ENCODE measurements around the gene LRRC32.
"Not testable (repeated sequence)": the region's sequence is repeated elsewhere in the genome, so short reads cannot be mapped to it uniquely, and the experiment has no call there.

LRRC32 gene

GRCh38 chr11:76648061-76648460, 22.5 kb downstream of the LRRC32 start (continued):
- TF ChIP-seq POU6F1 (CRISPR knock-in tag; IDR thresholded peaks at IDR 0.05; ENCODE audit: borderline replicate concordance, low read depth), result no peak

GRCh38 chr11:76646882-76647534, 23.5 kb downstream of the LRRC32 start:
- no peak for TF ChIP-seq RARB (CRISPR knock-in tag; IDR thresholded peaks at IDR 0.05)
- peak; percentile 96 for TF ChIP-seq ZNF8 (CRISPR knock-in tag; IDR thresholded peaks at IDR 0.05)
- no peak for ATAC-seq

GRCh38 chr11:76644591-76644990, 26.0 kb downstream of the LRRC32 start:
- ATAC-seq, result no peak
- no peak for TF ChIP-seq ESRRG (CRISPR knock-in tag; IDR thresholded peaks at IDR 0.05)
- no peak for TF ChIP-seq SNAI2 (CRISPR knock-in tag; IDR thresholded peaks at IDR 0.05)
- TF ChIP-seq TOX (CRISPR knock-in tag; IDR thresholded peaks at IDR 0.05; ENCODE audit: borderline replicate concordance), result no peak
- TF ChIP-seq CREB5 (CRISPR knock-in tag; IDR thresholded peaks at IDR 0.05; ENCODE audit: low read depth), result no peak
- TF ChIP-seq ZFP30 (CRISPR knock-in tag; IDR thresholded peaks at IDR 0.05), result no peak
- TF ChIP-seq PPARA (CRISPR knock-in tag; IDR thresholded peaks at IDR 0.05; ENCODE audit: borderline replicate concordance), result no peak

- ATAC-seq, result not testable (repeated sequence)
These were observed 26.8 kb downstream of the LRRC32 start for GRCh38 chr11:76643711-76644110.

- ATAC-seq, result no peak
- no peak for TF ChIP-seq ZNF70 (CRISPR knock-in tag; IDR thresholded peaks at IDR 0.05)
- TF ChIP-seq ZFP30 (CRISPR knock-in tag; IDR thresholded peaks at IDR 0.05), result no peak
- no peak for TF ChIP-seq ZC3H10 (CRISPR knock-in tag; IDR thresholded peaks at IDR 0.05)
- TF ChIP-seq ZFP3 (CRISPR knock-in tag; IDR thresholded peaks at IDR 0.05), result no peak
- TF ChIP-seq TCF4 (CRISPR knock-in tag; IDR thresholded peaks at IDR 0.05; ENCODE audit: borderline replicate concordance), result no peak
- no peak for TF ChIP-seq CSDC2 (CRISPR knock-in tag; IDR thresholded peaks at IDR 0.05)
These were observed 28.2 kb downstream of the LRRC32 start for GRCh38 chr11:76642341-76642740.

GRCh38 chr11:76641905-76642304, 28.6 kb downstream of the LRRC32 start:
- no peak for TF ChIP-seq CSDC2 (CRISPR knock-in tag; IDR thresholded peaks at IDR 0.05)
- no peak for TF ChIP-seq TCF4 (CRISPR knock-in tag; IDR thresholded peaks at IDR 0.05; ENCODE audit: borderline replicate concordance)
- TF ChIP-seq ZFP3 (CRISPR knock-in tag; IDR thresholded peaks at IDR 0.05), result no peak
- TF ChIP-seq ZC3H10 (CRISPR knock-in tag; IDR thresholded peaks at IDR 0.05), result no peak
- no peak for TF ChIP-seq ISL1 (CRISPR knock-in tag; IDR thresholded peaks at IDR 0.05)
- TF ChIP-seq RARB (CRISPR knock-in tag; IDR thresholded peaks at IDR 0.05), result no peak
- no peak for TF ChIP-seq ZNF565 (CRISPR knock-in tag; conservative IDR thresholded peaks at IDR 0.05; ENCODE audit: low read depth)
- TF ChIP-seq ZFP30 (CRISPR knock-in tag; IDR thresholded peaks at IDR 0.05), result no peak
- no peak for TF ChIP-seq POU6F1 (CRISPR knock-in tag; IDR thresholded peaks at IDR 0.05; ENCODE audit: borderline replicate concordance, low read depth)
- ATAC-seq, result no peak

- peak; percentile 26; the same call in 1 of the 3 replicates for ATAC-seq
- TF ChIP-seq PATZ1 (CRISPR knock-in tag; IDR thresholded peaks at IDR 0.05; ENCODE audit: borderline replicate concordance), result no peak
- no peak for TF ChIP-seq TOX (CRISPR knock-in tag; IDR thresholded peaks at IDR 0.05; ENCODE audit: borderline replicate concordance)
- TF ChIP-seq GLIS3 (CRISPR knock-in tag; IDR thresholded peaks at IDR 0.05), result no peak
- no peak for TF ChIP-seq TCF4 (CRISPR knock-in tag; IDR thresholded peaks at IDR 0.05; ENCODE audit: borderline replicate concordance)
- TF ChIP-seq ZNF565 (CRISPR knock-in tag; conservative IDR thresholded peaks at IDR 0.05; ENCODE audit: low read depth), result no peak
- no peak for TF ChIP-seq PPARA (CRISPR knock-in tag; IDR thresholded peaks at IDR 0.05; ENCODE audit: borderline replicate concordance)
- TF ChIP-seq ESRRG (CRISPR knock-in tag; IDR thresholded peaks at IDR 0.05), result no peak
- no peak for TF ChIP-seq ZNF8 (CRISPR knock-in tag; IDR thresholded peaks at IDR 0.05)
These were observed 30.0 kb downstream of the LRRC32 start for GRCh38 chr11:76640501-76640900.

Data from SK-N-SH treated with all-trans-retinoic acid at 6 μM for 48 hours (cell line).